HepG2 (cell line): ENCODE data around the gene PCDHB2. TPM values are rescaled to one million over a fixed set of nuclear protein-coding genes. Genes with fewer than 3 reads are reported as not detected.

ENCODE experiments used
- ATAC-seq: fragments of 200-7000 bp; cut with Tn5 transposase; 3 replicates; pipeline ENCODE4 v1.9.1; 2020; ENCODE audit warnings: mild to moderate bottlenecking, moderate library complexity
- BruUV-seq: library from RNA; stranded (reverse); fragments of 400-500 nt; replicated peaks from 2 replicates; lab custom pipeline; 2021; lab: Mats Ljungman, UMichigan
- CTCF ChIA-PET: fragments of 300-600 bp; formaldehyde crosslinking; extraction: SDS; loops from one replicate; lab custom pipeline; 2021; ENCODE audit warnings: low total read pairs, inconsistent platforms, low intra/inter-chr PET ratio; lab: Yijun Ruan, JAX
- POLR2A ChIA-PET: fragments of 350-600 bp; sonication (Branson Sonifier 250); formaldehyde crosslinking; loops from one replicate; lab custom pipeline; 2020; ENCODE audit warnings: antibody characterized with exemption, inconsistent platforms; lab: Yijun Ruan, JAX
- DNase-seq: peaks from one replicate; pipeline ENCODE4 v3.0.0-alpha.2; 2015; ENCODE audit warnings: low spot score
- FAIRE-seq: peaks from 3 replicates; lab custom pipeline; 2011; peaks lifted over from hg19 to GRCh38; lab: Jason Lieb, UNC
- H2AFZ ChIP-seq: one replicate; pipeline ENCODE4 v1.6.1; 2011; ENCODE audit warnings: low read length, inconsistent platforms
- H3K27ac ChIP-seq: fragments of 300-600 bp; 3 replicates; pipeline ENCODE4 v1.8.0; 2011; ENCODE audit warnings: mixed run types, mild to moderate bottlenecking, mixed read lengths, low read length, inconsistent platforms; ENCODE audit not compliant: insufficient read depth; ENCODE audit errors: extremely low read length
- H3K27me3 ChIP-seq, 2 experiments: fragments of 200-600 bp in 1 of 2; 2 replicates in 1 of 2; 3 replicates in 1 of 2; pipeline versions ENCODE4 v1.6.0 to v1.8.0; 2011; ENCODE audit warnings: low read length in 2 of 2, mild to moderate bottlenecking in 2 of 2, moderate library complexity in 2 of 2, inconsistent platforms in 1 of 2; ENCODE audit not compliant: insufficient read depth in 2 of 2, control insufficient read depth in 1 of 2
- H3K36me3 ChIP-seq, 2 experiments: fragments of 200-600 bp in 1 of 2; replicated peaks in 1 of 2; 2 replicates in 1 of 2; 3 replicates in 1 of 2; pipeline versions ENCODE4 v1.5.1 to v1.8.0; 2011; ENCODE audit warnings: low read length in 2 of 2, inconsistent platforms in 1 of 2; ENCODE audit not compliant: insufficient read depth in 2 of 2, control insufficient read depth in 1 of 2
- H3K4me1 ChIP-seq: 2 replicates; pipeline ENCODE4 v1.5.1; 2012; ENCODE audit warnings: low read length, inconsistent platforms; ENCODE audit not compliant: insufficient read depth
- H3K4me2 ChIP-seq: 2 replicates; pipeline ENCODE4 v1.6.0; 2011; ENCODE audit warnings: low read depth, low read length, inconsistent platforms
- H3K4me3 ChIP-seq, 3 experiments: fragments of 200-600 bp in 1 of 3; sonication (generic), shearing (Covaris generic) in 1 of 3; replicated peaks in 1 of 3; 2 replicates each; pipeline ENCODE4 v1.5.1; 2011 to 2016; ENCODE audit warnings: low read length in 3 of 3, inconsistent platforms in 2 of 3, low read depth in 2 of 3, mild to moderate bottlenecking in 2 of 3, control low read depth in 1 of 3, mixed read lengths in 1 of 3; ENCODE audit not compliant: insufficient read depth in 1 of 3
- H3K79me2 ChIP-seq: one replicate; pipeline ENCODE4 v1.6.1; 2011; ENCODE audit warnings: low read length, inconsistent platforms; ENCODE audit not compliant: insufficient read depth
- H3K9ac ChIP-seq: 2 replicates; pipeline ENCODE4 v1.6.0; 2011; ENCODE audit warnings: mild to moderate bottlenecking, low read depth, low read length, inconsistent platforms; ENCODE audit not compliant: insufficient read depth
- H3K9me3 ChIP-seq: 2 replicates; pipeline ENCODE4 v1.5.1; 2012; ENCODE audit warnings: mild to moderate bottlenecking, low read length
- H4K20me1 ChIP-seq: 2 replicates; pipeline ENCODE4 v1.6.0; 2011; ENCODE audit warnings: inconsistent platforms, mild to moderate bottlenecking, low read length, moderate library complexity; ENCODE audit not compliant: insufficient read depth
- ARID3A ChIP-seq: IDR thresholded peaks from 2 replicates; pipeline ENCODE4 v1.6.1; 2012; ENCODE audit warnings: low read depth, low read length, improper control_type of control experiment
- ATF1 ChIP-seq: IDR thresholded peaks from 2 replicates; pipeline ENCODE4 v1.6.1; 2016; ENCODE audit warnings: mild to moderate bottlenecking, control low read depth
- ZNF660 ChIP-seq: sonication (generic); formaldehyde crosslinking; IDR thresholded peaks from 2 replicates; pipeline ENCODE4 v1.5.1; 2020; ENCODE audit warnings: mild to moderate bottlenecking, low read depth, missing genetic modification reagents, borderline replicate concordance
- WGBS: methylation state at CpG from one replicate; pipeline ENCODE4 v1.1.6; 2017; ENCODE audit warnings: low lambda C conversion rate; 5-methylcytosine and 5-hydroxymethylcytosine counted together
- in situ Hi-C: cut with HindIII; loops from 2 replicates; pipeline ENCODE4 v1.10.0; 2017; ENCODE audit warnings: low pct_unique_long_range_greater_than_20kb; ENCODE audit not compliant: extremely low pct_ligation_motif_present
- intact Hi-C: fragments of 100-400 bp; cut with micrococcal nuclease; formaldehyde crosslinking; loops from one replicate; pipeline ENCODE4 v1.10.0; 2022; ENCODE audit not compliant: unreplicated experiment
- polyA plus RNA-seq, 8 experiments: library from polyadenylated mRNA; depleted of rRNA in 3 of 8; stranded (reverse) in 7 of 8; unstranded in 1 of 8; fragments of >200 nt; fragmentation: Illumina TruSeq in 4 of 8; extraction: Trizol in 4 of 8; gene quantifications; 2 replicates each; pipeline versions ENCODE4 v1.2.1 to v1.2.3, GENCODE V29; 2011 to 2016; ENCODE audit warnings: low read depth in 4 of 8, missing spikeins in 1 of 8, mixed read lengths in 1 of 8; ENCODE audit not compliant: insufficient read depth in 1 of 8
- total RNA-seq, 5 experiments: library from RNA; depleted of rRNA; stranded (reverse); fragments of >200 nt; fragmentation: Illumina TruSeq; extraction: Trizol; gene quantifications; 2 replicates each; pipeline ENCODE4 v1.2.3, GENCODE V29; 2016; ENCODE audit warnings: low read depth in 1 of 5
- TF ChIP-seq, protein P1 (sequence below): sonication (generic); formaldehyde crosslinking; IDR thresholded peaks from 2 replicates; pipeline ENCODE4 v1.5.0; 2020; ENCODE audit warnings: mild to moderate bottlenecking, missing genetic modification reagents, moderate library complexity
- TF ChIP-seq, protein P2 (sequence below): sonication (generic); formaldehyde crosslinking; IDR thresholded peaks from 2 replicates; pipeline ENCODE4 v1.4.0; 2020; ENCODE audit warnings: missing genetic modification reagents

The PCDHB2 gene
- total and polyA plus RNA-seq, 2 of the 13 experiments (the other 11 are each of a cell fraction or from before 2014, with no cell fraction given) = 7.1 to 7.5 TPM

DNA sequence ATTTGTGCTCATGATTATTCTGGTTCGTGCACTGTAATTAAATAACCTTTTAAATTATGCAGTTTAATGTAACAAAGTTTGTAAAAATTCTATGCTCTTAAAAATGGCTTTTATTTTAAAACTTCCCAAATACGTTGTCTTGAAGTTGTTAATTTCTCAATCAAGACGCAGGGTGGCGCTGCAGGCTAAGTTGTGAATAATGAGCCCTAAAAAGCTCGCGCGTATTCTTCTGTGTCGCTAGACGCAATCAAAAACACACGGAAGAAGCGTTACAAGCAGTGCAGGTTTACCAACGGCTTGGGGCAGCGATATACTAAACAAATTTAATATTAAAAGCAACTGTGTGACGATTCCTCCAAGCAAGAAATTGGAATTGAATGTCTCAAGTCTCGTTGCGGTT lies 27.1 kb downstream of the PCDHB2 start, which contains the start of gene PCDHB4:
PCDHB4 (plus strand) TSS at position 256 of the 400 bp plus-strand sequence. CDS start 181 bp downstream, outside the sequence.
- H3K4me1 ChIP-seq = no peaks in the 10 kb centered on the region
- H4K20me1 ChIP-seq = no peaks in the 10 kb centered on the region
- no peaks in the 10 kb centered on the region for H3K79me2 ChIP-seq
- no peak within 1 kb of the TSS for H3K9ac ChIP-seq
- no TSS peak for BruUV-seq
- no peak within 1 kb of the TSS for H3K27ac ChIP-seq
- H3K27me3 ChIP-seq = no peaks in the 10 kb centered on the region; a peak in 1 of 5 replicates
- intact Hi-C loops (no loop called here), in situ Hi-C loops (no loop called here)
- DNase-seq (peak; percentile 5), ATAC-seq (no peak), FAIRE-seq (no peak)
- peak within 1 kb of the TSS; percentile 21; the same call in 1 of the 2 replicates for H3K4me2 ChIP-seq
- H3K36me3 ChIP-seq = no peaks in the 10 kb centered on the region
- H2AFZ ChIP-seq = no peak within 1 kb of the TSS
- POLR2A ChIA-PET = no interaction called here
- CTCF ChIA-PET = no interaction called here
- no peaks in the 10 kb centered on the region for H3K9me3 ChIP-seq
- 43% methylated on average over 16 of the region's 16 CpGs for WGBS
- no peak within 1 kb of the TSS for H3K4me3 ChIP-seq
- TF ChIP-seq ZNF660 (CRISPR knock-in tag) = no peak
- TF ChIP-seq, protein P1, sequence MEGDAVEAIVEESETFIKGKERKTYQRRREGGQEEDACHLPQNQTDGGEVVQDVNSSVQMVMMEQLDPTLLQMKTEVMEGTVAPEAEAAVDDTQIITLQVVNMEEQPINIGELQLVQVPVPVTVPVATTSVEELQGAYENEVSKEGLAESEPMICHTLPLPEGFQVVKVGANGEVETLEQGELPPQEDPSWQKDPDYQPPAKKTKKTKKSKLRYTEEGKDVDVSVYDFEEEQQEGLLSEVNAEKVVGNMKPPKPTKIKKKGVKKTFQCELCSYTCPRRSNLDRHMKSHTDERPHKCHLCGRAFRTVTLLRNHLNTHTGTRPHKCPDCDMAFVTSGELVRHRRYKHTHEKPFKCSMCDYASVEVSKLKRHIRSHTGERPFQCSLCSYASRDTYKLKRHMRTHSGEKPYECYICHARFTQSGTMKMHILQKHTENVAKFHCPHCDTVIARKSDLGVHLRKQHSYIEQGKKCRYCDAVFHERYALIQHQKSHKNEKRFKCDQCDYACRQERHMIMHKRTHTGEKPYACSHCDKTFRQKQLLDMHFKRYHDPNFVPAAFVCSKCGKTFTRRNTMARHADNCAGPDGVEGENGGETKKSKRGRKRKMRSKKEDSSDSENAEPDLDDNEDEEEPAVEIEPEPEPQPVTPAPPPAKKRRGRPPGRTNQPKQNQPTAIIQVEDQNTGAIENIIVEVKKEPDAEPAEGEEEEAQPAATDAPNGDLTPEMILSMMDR (CRISPR knock-in tag) = peak; percentile 37; the same call in 1 of the 2 replicates
- TF ChIP-seq, protein P2, sequence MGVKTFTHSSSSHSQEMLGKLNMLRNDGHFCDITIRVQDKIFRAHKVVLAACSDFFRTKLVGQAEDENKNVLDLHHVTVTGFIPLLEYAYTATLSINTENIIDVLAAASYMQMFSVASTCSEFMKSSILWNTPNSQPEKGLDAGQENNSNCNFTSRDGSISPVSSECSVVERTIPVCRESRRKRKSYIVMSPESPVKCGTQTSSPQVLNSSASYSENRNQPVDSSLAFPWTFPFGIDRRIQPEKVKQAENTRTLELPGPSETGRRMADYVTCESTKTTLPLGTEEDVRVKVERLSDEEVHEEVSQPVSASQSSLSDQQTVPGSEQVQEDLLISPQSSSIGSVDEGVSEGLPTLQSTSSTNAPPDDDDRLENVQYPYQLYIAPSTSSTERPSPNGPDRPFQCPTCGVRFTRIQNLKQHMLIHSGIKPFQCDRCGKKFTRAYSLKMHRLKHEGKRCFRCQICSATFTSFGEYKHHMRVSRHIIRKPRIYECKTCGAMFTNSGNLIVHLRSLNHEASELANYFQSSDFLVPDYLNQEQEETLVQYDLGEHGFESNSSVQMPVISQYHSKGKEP (CRISPR knock-in tag) = no peak
- no peak for TF ChIP-seq ATF1 (CRISPR knock-in tag)
- TF ChIP-seq ARID3A = 0 out of 2 replicates have a peak, but pooled peaks have one; percentile 15
